Stimulated activated CD8-positive, alpha-beta memory T cell treated with anti-CD3 and anti-CD28 coated beads, Interleukin-12 subunit alpha, Interleukin-12 subunit beta, amount 100 ng/mL, for 24 hours (primary cell): Measurements from ENCODE around the gene CTNNBL1.
"Not testable (repeated sequence)": the region's sequence is repeated elsewhere in the genome, so short reads cannot be mapped to it uniquely, and the experiment has no call there.

Experiments
- DNase-seq: peaks from one replicate; pipeline ENCODE4 v3.0.0-alpha.2; 2020; ENCODE audit errors: extremely low read depth

Gene CTNNBL1

GRCh38 chr20:37677969-37678861, 15.6 kb upstream of the CTNNBL1 start:
- DNase-seq, result no peak

DNA sequence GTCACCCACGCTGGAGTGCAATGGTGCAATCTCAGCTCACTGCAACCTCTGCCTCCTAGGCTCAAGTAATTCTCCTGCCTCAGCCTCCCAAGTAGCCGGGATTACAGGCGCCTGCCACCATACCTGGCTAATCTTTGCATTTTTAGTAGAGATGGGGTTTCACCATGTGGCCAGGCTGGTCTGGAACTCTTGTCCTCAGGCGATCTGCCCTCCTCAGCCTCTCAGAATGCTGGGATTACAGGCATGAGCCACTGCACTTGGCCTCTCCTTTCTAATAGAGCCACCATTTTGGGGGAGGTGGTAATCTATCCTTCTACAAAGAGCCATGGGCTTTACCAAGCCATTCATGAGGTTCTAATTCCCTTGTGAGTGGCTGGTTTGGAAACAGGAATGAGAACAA, 14.1 kb upstream of the CTNNBL1 start:
- DNase-seq, result not testable (repeated sequence)

DNA sequence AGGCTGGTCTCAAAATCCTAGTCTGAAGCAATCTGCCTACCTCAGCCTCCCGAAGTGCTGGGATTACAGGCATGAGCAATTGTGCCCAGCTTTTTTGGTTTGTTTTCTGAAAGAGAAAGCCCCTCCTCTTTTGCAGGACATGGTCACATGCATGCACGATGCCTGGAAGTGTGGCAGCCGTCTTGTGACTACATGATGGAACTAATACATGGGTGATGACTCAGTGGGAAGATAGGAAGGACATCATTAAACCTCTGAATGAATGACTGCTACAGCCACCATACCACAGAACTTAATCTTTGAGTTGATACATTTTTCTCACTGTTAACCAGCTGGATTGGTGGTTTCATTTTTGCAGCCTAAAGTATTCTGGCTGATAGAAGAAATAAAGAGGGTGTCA, 13.4 kb upstream of the CTNNBL1 start:
- DNase-seq, result no peak

DNA sequence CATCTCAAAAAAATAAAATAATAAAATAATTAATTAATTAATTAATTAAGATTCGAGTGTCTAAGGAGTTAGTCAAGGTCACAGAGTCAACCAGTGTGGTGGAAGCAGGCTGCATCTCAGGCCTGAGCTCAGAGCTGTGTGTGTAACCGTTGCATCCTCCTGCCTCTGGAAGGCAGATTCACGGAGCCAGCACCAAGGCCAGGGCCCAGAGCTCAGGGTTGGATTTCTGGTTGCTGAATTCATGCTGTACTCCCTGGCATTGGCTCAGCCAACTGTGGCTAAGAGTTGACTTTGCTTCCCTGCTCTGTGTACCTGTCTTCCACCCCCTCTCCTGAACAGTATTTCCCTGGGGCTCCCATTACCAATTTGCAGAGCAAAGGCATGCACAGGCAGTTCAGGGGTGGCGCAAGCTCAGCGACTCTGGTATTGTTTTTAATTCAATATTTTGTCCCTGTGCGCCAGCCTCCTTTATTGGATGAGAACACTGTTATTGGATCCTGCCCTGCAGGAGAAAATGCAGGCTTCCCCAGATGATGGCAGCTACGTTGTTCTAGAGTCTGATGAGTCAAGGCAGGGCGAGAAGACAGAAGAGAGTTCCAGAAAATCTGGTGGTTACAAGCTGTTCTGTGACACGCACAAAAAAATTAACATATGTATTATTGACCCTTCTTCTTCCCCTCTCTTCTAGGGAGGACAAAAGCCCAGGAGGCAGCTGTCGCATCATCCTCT, 12.3 kb upstream of the CTNNBL1 start:
- no peak for DNase-seq

GRCh38 chr20:37683146-37683545, 10.7 kb upstream of the CTNNBL1 start:
- not testable (repeated sequence) for DNase-seq

DNA sequence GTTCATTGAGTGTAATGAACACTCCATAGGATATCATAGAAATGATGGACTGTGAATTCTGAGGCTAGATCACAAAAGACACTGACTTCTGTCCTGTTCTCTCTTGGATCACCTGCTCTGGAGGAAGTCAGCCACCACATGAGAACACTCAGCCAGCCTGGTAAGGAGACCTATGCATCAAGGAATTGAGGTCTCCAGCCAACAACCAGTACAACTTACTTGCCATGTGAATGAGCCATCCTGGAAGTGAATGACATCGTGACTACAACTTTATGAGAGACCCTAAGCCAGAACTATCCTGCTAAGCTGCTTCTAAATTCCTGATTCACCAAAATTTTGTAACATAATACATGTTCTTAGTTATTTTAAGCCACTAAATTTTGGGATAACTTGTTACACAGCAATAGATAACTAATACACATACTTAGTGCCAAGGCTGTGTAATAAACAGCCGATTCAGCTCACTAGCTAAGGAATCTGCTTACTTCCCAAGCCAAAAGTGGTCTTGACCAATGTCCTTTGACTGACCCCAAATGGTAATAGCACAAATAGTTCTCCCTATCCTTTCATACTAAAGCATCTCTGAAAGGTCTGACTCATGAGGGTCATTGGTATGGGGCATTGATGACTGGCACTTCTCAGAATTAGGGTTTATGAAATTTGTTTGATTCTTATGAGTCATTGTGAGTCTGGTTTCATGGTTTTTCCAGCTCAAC, 6.9 kb upstream of the CTNNBL1 start:
- DNase-seq, result no peak

DNA sequence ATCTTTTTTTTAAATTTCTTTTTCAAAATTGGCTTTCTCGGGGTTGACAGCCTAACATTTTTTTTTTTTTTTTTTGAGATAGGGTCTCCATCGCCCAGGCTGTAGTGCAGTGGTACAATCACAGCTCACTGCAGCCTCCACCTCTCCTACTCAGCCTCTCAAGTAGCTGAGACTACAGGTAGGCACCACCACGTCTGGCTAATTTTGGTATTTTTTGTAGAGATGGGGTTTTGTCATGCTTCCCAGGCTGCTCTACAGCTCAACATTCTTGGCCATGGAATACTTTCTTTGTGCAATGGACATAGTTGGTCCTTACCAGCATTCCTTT, 6.4 kb upstream of the CTNNBL1 start:
- DNase-seq, result no peak

GRCh38 chr20:37688093-37688492, 5.7 kb upstream of the CTNNBL1 start:
- no peak for DNase-seq

- no peak for DNase-seq
These were observed 3.0 kb upstream of the CTNNBL1 start for GRCh38 chr20:37690626-37691369.

DNA sequence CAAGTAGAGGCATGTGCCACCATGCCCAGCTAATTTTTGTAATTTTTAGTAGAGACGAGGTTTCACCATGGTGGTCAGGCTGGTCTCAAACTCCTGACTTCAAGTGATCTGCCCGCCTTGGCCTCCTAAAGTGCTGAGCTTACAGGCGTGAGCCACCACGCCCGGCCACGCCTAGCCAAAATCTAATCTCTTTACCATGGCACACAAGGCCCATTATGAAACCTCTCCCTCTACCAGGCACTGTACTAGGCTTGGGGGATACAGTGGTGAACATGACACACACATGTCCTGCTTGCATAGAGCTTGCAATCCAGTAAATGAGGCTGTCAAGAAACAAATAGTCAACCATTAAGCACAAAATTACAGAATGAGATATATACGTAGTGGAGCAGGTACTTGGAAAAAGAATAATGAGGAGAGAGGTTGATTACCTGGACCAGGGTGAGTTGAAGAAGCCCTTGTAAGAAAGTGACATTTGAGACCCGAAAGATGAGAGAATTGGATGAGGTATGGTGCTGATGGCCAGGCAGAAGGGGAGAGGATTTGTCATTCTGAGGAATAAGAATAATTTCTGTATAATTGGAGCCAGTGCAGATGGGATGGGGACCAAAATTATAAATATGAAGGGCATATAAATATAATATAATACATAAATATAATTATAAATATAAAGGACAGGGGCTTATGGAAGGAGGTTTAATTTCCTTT, 1.2 kb upstream of the CTNNBL1 start:
- no peak for DNase-seq

GRCh38 chr20:37693242-37693634, 592 bp upstream of the CTNNBL1 start:
- DNase-seq, result no peak

DNA sequence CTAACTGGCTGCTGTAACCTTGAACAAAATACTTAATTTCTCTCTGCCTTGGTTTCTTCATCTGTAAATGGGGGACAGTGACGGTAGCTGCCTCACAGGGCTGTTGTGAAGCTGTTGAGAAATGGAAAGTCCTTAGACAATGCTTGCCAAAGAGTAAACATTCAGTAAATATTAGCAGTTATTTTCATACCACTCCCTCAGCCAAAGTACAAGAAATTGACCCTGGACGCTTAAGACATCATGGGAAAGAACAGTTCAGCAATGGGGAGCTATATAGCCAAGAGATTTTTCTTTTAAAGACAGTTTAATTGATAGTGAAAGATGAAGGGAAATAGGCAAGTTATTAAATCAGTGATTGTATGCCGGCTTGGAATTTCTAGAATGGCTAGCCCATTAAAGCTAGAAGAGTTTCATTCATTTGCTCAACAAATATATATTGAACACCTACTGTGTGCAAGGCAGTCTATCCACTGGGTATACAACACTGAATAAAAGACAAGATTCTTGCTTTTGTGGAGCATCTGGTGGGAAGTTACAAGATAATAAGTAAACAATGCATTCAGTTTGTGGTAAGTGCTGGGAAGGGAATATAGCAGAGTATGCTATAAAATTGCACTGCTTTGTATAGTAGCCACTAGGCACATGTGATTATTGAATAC, 2.0 kb downstream of the CTNNBL1 start:
- DNase-seq, result no peak

GRCh38 chr20:37697314-37697713, 3.5 kb downstream of the CTNNBL1 start:
- no peak for DNase-seq

- DNase-seq, result no peak
These were observed 5.4 kb downstream of the CTNNBL1 start for GRCh38 chr20:37699202-37699601.

DNA sequence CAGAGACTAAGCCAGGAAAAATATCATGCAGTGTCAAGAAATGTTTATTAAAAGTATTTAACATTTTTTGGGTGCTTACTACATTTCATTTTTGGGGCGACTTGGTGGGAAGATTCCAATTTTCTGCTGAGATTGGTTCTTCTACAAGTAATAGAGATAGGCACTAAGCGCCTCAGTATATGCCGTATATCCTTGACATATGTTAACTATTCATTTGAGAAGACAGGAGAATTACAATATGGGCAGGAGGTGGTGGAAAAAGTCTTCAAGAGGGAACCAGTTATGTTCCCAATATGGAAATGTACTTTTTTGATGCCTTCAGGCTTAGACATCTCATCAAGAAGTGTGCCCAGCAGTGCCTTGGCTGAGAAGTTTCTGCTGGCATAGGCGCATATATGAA, 6.5 kb downstream of the CTNNBL1 start:
- DNase-seq, result no peak

DNA sequence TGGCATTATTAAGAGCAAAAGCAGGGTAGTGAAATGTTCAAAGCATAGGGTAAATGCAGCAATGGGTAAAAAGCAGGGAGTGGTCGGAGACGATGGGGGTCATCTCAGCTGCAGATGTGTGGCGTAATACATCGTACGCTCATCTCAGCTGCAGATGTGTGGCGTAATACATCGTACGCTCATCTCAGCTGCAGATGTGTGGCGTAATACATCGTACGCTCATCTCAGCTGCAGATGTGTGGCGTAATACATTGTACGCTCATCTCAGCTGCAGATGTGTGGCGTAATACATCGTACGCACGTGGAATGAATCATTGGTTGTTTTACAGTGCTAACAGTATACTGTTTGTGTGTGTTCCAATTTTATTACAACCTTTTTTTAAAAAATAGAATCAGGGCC, 7.8 kb downstream of the CTNNBL1 start:
- not testable (repeated sequence) for DNase-seq

DNA sequence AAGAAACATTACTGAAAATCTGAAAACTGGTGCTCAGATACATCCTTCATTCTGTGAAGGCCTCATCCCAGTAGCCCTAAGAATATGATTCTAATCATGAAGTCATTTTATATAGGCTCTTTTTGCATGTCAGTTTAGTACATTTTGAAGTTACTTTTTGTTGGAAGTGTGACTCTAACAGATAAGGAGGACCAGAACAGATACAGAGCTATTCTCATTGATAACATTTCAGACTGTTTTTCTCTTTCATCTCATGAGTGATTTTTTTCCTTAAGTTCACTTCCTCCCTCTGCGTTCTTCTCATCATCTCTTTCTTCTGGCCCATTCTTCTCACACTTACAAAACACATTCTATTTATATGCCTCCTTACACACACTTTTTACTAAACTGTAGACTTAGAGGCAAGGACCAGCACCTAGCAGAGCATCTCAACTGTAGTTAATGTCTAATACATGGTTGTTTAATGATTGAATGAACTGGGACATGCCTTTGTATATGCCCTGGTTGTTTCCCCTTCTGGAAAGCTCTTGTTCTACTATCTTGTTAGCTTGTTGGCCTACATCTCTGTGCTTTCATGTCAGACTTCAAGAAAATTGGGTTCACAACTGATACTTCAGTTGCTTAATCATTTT, 8.7 kb downstream of the CTNNBL1 start:
- no peak for DNase-seq

DNA sequence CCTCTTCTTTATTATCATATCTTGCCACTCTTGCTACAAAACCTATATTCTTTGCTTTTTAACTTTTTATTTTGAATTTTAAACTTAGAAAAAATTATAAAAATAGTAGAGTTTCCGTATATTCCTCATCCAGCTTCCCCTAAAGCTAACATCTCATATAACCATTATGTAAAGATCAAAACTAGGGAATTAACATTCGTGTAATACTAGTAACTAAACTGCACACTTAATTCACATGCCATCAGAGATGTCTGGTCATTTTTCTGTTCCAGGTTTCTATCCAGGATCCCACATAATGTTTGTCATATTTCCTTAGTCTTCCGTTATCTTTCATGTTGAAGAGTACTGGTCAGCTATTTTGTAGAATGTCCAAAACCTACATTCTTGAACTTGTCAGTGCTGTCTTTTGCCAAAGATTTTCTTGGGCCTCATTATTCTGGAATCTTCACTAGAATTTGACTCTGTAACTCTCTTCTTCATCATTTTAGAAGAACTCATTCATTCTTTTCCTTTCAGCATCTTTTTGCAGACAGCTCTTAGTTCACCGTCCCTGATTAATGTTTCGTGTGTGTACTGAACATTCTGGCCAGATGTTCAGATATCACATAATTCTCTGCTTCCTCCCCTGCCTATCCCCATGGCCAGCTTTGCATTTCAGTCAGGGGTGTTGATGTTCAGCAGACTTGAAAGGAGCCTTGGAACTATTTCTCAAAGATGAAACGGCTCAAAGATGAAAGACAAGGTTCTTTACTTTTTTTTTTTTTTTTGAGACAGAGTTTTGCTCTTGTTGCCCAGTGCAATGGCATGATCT, 9.4 kb downstream of the CTNNBL1 start:
- no peak for DNase-seq

DNA sequence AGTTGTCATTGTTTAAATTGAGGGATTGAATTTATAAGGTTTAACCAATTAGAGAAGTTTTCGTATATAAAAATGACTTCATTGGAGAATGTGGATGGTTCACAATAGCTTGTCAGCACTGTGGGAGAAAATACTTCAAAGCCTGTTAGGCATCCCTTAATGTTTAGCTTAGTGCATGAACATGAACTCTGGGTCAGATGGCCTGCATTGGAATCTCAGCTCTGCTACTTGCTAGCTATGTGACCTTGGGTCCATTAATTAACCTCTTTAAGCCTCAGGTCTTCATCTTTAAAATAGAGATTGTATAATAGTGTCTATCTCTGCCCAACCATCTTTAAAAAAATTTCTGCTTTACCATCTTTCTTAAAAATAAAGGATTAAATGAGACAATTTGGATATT, 11.1 kb downstream of the CTNNBL1 start:
- DNase-seq, result no peak
